DMS79 treated with DMSO at 0.1 percent for 48 hours (cell line): ENCODE measurements around the gene PBX4.

Experiments used
- DNase-seq: peaks from one replicate; lab custom pipeline; 2025; lab: John Stamatoyannopoulos, UW

The PBX4 gene

GRCh38 chr19:19588546-19588945 lies 29.9 kb downstream of the PBX4 start:
- no peak for DNase-seq

- no peak for DNase-seq
These were observed 30.7 kb downstream of the PBX4 start for GRCh38 chr19:19587771-19588170.

- DNase-seq, result no peak
These were observed 34.1 kb downstream of the PBX4 start for GRCh38 chr19:19584356-19584755.

GRCh38 chr19:19582471-19582870 lies 36.0 kb downstream of the PBX4 start:
- DNase-seq, result no peak

GRCh38 chr19:19581391-19581790 lies 37.1 kb downstream of the PBX4 start:
- DNase-seq, result no peak

GRCh38 chr19:19580418-19580817 lies 38.1 kb downstream of the PBX4 start:
- DNase-seq, result no peak

- no peak for DNase-seq
These were observed 38.7 kb downstream of the PBX4 start for GRCh38 chr19:19579533-19580361.

- no peak for DNase-seq
These were observed 40.2 kb downstream of the PBX4 start for GRCh38 chr19:19578252-19578651.

- DNase-seq, result no peak
These were observed 43.1 kb downstream of the PBX4 start for GRCh38 chr19:19575411-19575810.

- DNase-seq, result no peak
These were observed 47.3 kb downstream of the PBX4 start for GRCh38 chr19:19571071-19571786.

- DNase-seq, result no peak
These were observed 47.9 kb downstream of the PBX4 start for GRCh38 chr19:19570571-19570970.

GRCh38 chr19:19568802-19569756 lies 49.4 kb downstream of the PBX4 start:
- DNase-seq, result no peak

GRCh38 chr19:19567391-19567790 lies 51.1 kb downstream of the PBX4 start:
- DNase-seq, result no peak

- DNase-seq, result no peak
These were observed 52.2 kb downstream of the PBX4 start for GRCh38 chr19:19566306-19566705.

GRCh38 chr19:19563348-19563848 lies 55.1 kb downstream of the PBX4 start:
- DNase-seq, result no peak

GRCh38 chr19:19562665-19563347 lies 55.7 kb downstream of the PBX4 start:
- no peak for DNase-seq

- no peak for DNase-seq
These were observed 56.4 kb downstream of the PBX4 start for GRCh38 chr19:19561946-19562664.

GRCh38 chr19:19559931-19560330 lies 58.6 kb downstream of the PBX4 start:
- no peak for DNase-seq

GRCh38 chr19:19558636-19559035 lies 59.9 kb downstream of the PBX4 start:
- no peak for DNase-seq

GRCh38 chr19:19558055-19558454 lies 60.4 kb downstream of the PBX4 start:
- no peak for DNase-seq
